Activated CD4-positive, alpha-beta memory T cell treated with anti-CD3 and anti-CD28 coated beads, Interleukin-2, amount 10 ng/mL, durations not matched to agents 7 days and 5 days (primary cell): ENCODE data around the gene TMEM81. TPM values are rescaled to one million over a fixed set of nuclear protein-coding genes. Genes with fewer than 3 reads are reported as not detected.
A peak's percentile ranks its signal among the peaks of the same experiment; 100 is the strongest.

Experiments used
- CTCF ChIA-PET: fragments of 350-600 bp; sonication (Branson Sonifier 250); formaldehyde crosslinking; loops from one replicate; lab custom pipeline; 2021; ENCODE audit warnings: antibody characterized with exemption, inconsistent platforms; lab: Charles Lee
- POLR2A ChIA-PET: fragments of 350-600 bp; sonication (Branson Sonifier 250); formaldehyde crosslinking; loops from one replicate; lab custom pipeline; 2021; ENCODE audit warnings: antibody characterized with exemption; lab: Charles Lee
- DNase-seq: peaks from one replicate; pipeline ENCODE4 v3.0.0-alpha.2; 2020
- H3K27ac Mint-ChIP-seq: one replicate; pipeline ENCODE4 v1.8.0; 2021; ENCODE audit warnings: mild to moderate bottlenecking, mixed read lengths
- H3K27me3 Mint-ChIP-seq: one replicate; pipeline ENCODE4 v1.8.0; 2021; ENCODE audit warnings: mixed read lengths
- H3K36me3 Mint-ChIP-seq: one replicate; pipeline ENCODE4 v1.8.0; 2021; ENCODE audit warnings: low read depth, mixed read lengths
- H3K4me1 Mint-ChIP-seq: one replicate; pipeline ENCODE4 v1.8.0; 2021; ENCODE audit warnings: mixed read lengths
- H3K4me3 Mint-ChIP-seq: one replicate; pipeline ENCODE4 v1.8.0; 2021; ENCODE audit warnings: mild to moderate bottlenecking, mixed read lengths
- H3K9me3 Mint-ChIP-seq: one replicate; pipeline ENCODE4 v1.8.0; 2021; ENCODE audit warnings: mixed read lengths
- total RNA-seq, 2 experiments: library from RNA; stranded (reverse); gene quantifications; one replicate each; pipeline ENCODE4 v1.2.3, GENCODE V29; 2021

Gene TMEM81
- total RNA-seq, 2 experiments from 2014 or later, result 2.6 to 2.7 TPM

DNA sequence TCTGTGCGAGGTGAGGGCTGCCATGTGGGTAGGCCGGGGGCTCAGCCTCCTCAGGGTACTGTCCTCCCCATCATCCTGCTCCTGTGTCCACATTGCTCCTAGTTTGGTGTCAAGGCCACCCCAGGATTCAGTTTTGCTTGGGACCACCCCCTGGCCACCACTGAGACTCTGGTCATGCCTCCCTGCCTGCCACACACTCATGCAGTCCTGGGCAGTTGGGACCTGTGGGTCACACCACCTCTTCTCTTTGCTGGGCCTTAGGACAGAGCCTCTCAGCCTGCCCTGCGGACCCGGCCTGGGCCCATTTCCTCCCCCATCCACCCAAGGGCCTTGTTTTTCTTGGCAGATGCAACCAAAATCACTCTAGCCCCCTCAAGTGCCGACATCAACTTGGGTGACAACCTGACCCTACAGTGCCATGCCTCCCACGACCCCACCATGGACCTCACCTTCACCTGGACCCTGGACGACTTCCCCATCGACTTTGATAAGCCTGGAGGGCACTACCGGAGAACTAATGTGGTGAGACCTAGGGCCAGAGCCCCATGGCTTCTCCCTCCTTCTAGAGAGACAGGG lies 19.4 kb downstream of the TMEM81 start:
- ChIA-PET POLR2A (no interaction called here), CTCF (no interaction called here)
- Mint-ChIP-seq H3K36me3 (no peaks in the 10 kb centered on the region), H3K27me3 (no peaks in the 10 kb centered on the region), H3K4me3 (no peak overlapping the region), H3K4me1 (no peaks in the 10 kb centered on the region), H3K9me3 (no peaks in the 10 kb centered on the region), H3K27ac (no peak overlapping the region)
- DNase-seq, result no peak

GRCh38 chr1:205064301-205064700 lies 20.0 kb downstream of the TMEM81 start:
- POLR2A ChIA-PET, result no interaction called here
- no peaks in the 10 kb centered on the region for H3K4me1 Mint-ChIP-seq
- CTCF ChIA-PET, result interaction anchor here (1.4 to 4.4 kb wide), 3 partner anchors 8 to 190 kb away, joined by 3 to 70 read pairs (median 34); no protein-coding TSS in a partner anchor
- no peaks in the 10 kb centered on the region for H3K27me3 Mint-ChIP-seq
- no peak overlapping the region for H3K4me3 Mint-ChIP-seq
- no peaks in the 10 kb centered on the region for H3K36me3 Mint-ChIP-seq
- DNase-seq, result no peak
- H3K27ac Mint-ChIP-seq, result no peak overlapping the region
- no peaks in the 10 kb centered on the region for H3K9me3 Mint-ChIP-seq

DNA sequence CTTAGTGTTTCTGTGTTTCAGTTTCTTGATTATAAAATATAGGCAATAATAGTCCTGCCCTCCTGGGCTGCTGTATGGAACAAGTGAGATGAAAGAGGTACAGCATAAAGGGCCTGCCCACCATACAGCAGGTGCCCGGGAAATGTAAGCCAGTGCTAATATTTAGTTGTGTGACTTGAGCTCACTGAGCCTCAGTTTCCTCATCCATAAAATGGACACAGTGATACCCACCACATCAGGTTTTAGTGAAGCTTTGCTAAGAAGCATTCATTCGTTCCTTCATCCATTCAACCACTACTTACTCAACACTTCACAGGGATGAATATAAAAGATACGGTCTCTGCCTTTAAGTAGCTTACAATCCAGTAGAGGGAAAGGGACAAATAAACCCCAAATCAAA lies 21.4 kb downstream of the TMEM81 start:
- ChIA-PET CTCF (interaction anchor here (0.7 to 4.4 kb wide), 12 partner anchors 10 to 263 kb away, joined by 3 to 70 read pairs (median 14); partner anchors contain the start of gene TMEM81), POLR2A (interaction anchor here (1.6 kb wide), 1 partner anchor 12 kb away, joined by 5 read pairs; no protein-coding TSS in a partner anchor)
- Mint-ChIP-seq H3K4me1 (no peaks in the 10 kb centered on the region), H3K9me3 (no peaks in the 10 kb centered on the region), H3K4me3 (no peak overlapping the region), H3K36me3 (no peaks in the 10 kb centered on the region), H3K27ac (no peak overlapping the region), H3K27me3 (no peaks in the 10 kb centered on the region)
- DNase-seq, result no peak

DNA sequence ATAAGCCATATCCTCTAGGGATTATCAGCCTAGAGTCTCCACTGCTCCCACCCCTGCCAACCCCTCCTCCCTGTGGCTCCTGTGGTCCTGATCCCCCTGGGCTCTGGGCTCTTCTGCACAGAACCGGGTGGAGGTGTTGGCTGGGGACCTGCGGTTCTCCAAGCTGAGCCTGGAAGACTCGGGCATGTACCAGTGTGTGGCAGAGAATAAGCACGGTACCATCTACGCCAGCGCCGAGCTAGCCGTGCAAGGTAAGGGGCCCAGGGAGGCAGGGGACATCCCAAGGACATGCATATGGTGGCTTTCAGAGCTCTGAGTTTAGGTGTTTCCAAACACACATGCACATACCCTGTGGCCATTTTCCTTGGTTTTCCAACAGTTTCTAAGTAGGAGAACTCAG lies 21.9 kb downstream of the TMEM81 start:
- ChIA-PET POLR2A (interaction anchor here (1.6 kb wide), 1 partner anchor 13 kb away, joined by 5 read pairs; no protein-coding TSS in a partner anchor), CTCF (interaction anchor here (0.5 to 4.4 kb wide), 31 partner anchors 9 to 379 kb away, joined by 3 to 70 read pairs (median 7); partner anchors contain the start of gene TMEM81)
- H3K27ac Mint-ChIP-seq, result no peak overlapping the region
- no peak for DNase-seq
- H3K4me3 Mint-ChIP-seq, result no peak overlapping the region
- H3K27me3 Mint-ChIP-seq, result no peaks in the 10 kb centered on the region
- H3K9me3 Mint-ChIP-seq, result no peaks in the 10 kb centered on the region
- H3K4me1 Mint-ChIP-seq, result no peaks in the 10 kb centered on the region
- no peaks in the 10 kb centered on the region for H3K36me3 Mint-ChIP-seq

DNA sequence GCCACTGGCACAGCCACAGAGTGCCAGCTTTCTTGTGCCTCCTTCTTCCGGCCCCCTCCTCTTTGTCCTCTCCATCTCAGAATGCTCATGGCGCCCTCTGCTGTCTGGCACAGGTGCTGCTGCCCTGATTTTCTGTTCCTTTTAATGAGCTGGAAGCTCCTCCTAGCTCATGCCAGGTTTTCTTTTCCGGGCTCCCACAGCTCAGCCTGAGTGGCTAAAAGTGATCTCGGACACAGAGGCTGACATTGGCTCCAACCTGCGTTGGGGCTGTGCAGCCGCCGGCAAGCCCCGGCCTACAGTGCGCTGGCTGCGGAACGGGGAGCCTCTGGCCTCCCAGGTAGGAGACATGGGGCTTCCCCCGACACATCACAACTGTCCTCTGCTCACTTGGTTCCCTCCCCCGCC lies 22.6 kb downstream of the TMEM81 start:
- Mint-ChIP-seq H3K36me3 (no peaks in the 10 kb centered on the region), H3K27ac (no peak overlapping the region), H3K27me3 (no peaks in the 10 kb centered on the region), H3K4me3 (no peak overlapping the region), H3K4me1 (no peaks in the 10 kb centered on the region), H3K9me3 (no peaks in the 10 kb centered on the region)
- CTCF ChIA-PET, result interaction anchor here (0.6 to 4.4 kb wide), 59 partner anchors 9 to 379 kb away, joined by 3 to 70 read pairs (median 5); partner anchors contain the start of genes TMCC2 and TMEM81
- POLR2A ChIA-PET, result interaction anchor here (1.6 kb wide), 1 partner anchor 14 kb away, joined by 5 read pairs; no protein-coding TSS in a partner anchor
- DNase-seq, result peak; percentile 76

DNA sequence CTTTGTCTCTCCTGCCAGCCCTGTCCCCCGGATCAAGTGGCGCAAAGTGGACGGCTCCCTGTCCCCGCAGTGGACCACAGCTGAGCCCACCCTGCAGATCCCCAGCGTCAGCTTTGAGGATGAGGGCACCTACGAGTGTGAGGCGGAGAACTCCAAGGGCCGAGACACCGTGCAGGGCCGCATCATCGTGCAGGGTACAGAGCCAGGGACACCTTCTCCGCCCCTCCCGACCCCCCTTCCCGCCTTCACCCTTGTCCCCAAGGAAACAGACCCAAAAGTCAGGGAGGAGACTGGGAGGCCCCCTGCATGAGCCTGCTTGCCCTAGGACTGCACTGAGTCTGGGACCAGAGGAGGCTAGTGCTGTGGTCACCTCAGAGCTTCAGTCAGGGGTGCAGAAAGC lies 23.0 kb downstream of the TMEM81 start:
- Mint-ChIP-seq H3K4me3 (no peak overlapping the region), H3K4me1 (no peaks in the 10 kb centered on the region), H3K36me3 (no peaks in the 10 kb centered on the region), H3K9me3 (no peaks in the 10 kb centered on the region), H3K27ac (no peak overlapping the region), H3K27me3 (no peaks in the 10 kb centered on the region)
- ChIA-PET POLR2A (interaction anchor here (1.6 kb wide), 1 partner anchor 14 kb away, joined by 5 read pairs; no protein-coding TSS in a partner anchor), CTCF (interaction anchor here (0.7 to 4.4 kb wide), 55 partner anchors 9 to 380 kb away, joined by 3 to 70 read pairs (median 5); partner anchors contain the start of genes TMCC2 and TMEM81)
- DNase-seq, result no peak

DNA sequence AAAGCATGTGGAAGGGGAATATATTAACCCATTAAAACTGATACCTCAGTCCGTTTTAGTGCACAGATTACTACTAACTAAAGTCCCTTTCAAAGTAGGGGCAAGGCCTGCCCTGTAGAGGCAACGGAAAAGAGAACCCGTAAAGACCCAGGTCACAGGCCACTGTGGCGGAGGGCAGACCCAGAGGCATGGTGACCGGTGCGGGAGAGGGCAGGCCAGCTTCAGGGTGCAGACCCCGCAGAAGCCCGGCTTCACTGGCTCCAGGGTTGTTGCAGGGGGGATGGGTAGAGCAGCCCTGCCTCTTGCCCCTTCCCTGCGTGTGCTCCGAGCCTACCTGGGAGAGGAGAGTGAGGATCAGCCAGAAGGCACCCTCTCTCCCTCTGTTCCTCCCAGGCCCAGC lies 23.5 kb downstream of the TMEM81 start:
- H3K9me3 Mint-ChIP-seq, result no peaks in the 10 kb centered on the region
- POLR2A ChIA-PET, result no interaction called here
- no peaks in the 10 kb centered on the region for H3K27me3 Mint-ChIP-seq
- no peak for DNase-seq
- no peak overlapping the region for H3K4me3 Mint-ChIP-seq
- CTCF ChIA-PET, result interaction anchor here (0.7 to 4.4 kb wide), 20 partner anchors 8 to 230 kb away, joined by 3 to 70 read pairs (median 12); partner anchors contain the start of gene TMCC2
- no peaks in the 10 kb centered on the region for H3K4me1 Mint-ChIP-seq
- H3K36me3 Mint-ChIP-seq, result no peaks in the 10 kb centered on the region
- H3K27ac Mint-ChIP-seq, result no peak overlapping the region

DNA sequence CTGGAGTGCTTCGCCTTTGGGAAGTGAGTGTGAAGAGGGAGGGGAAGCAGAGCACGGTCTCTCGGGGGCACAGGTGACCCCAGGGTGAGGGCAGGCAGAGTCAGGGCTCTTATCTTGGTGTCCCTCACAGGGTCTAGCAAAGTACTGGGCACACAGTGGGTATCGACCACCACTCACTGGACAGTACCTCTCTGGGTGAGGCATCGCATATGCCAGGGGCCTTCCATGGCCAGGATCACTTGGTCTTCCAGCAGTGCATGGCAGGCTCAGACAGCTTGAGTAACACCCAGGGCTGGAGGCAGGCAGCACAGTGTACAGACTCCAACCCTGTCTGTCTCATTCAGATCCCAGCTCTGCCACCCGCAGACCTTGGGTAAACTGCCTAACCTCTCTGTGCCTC lies 24.6 kb downstream of the TMEM81 start:
- CTCF ChIA-PET, result interaction anchor here (0.6 to 4.4 kb wide), 3 partner anchors 17 to 195 kb away, joined by 3 to 34 read pairs (median 3); no protein-coding TSS in a partner anchor
- Mint-ChIP-seq H3K27me3 (no peaks in the 10 kb centered on the region), H3K9me3 (no peaks in the 10 kb centered on the region), H3K4me1 (no peaks in the 10 kb centered on the region), H3K36me3 (no peaks in the 10 kb centered on the region), H3K27ac (no peak overlapping the region), H3K4me3 (no peak overlapping the region)
- POLR2A ChIA-PET, result no interaction called here
- DNase-seq, result no peak

DNA sequence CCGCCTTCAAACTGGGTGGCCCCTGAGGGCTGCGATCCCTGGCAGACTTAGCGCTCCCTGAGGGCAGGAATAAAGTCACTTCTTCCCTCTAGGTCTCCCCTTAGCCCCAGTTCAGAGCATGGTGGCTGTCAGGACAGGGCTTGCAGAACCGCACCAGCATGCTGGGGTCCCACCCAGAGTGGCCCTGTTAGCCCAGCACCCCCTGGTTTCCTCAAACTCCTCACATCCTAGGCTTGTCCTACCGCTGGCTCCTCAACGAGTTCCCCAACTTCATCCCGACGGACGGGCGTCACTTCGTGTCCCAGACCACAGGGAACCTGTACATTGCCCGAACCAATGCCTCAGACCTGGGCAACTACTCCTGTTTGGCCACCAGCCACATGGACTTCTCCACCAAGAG lies 25.4 kb downstream of the TMEM81 start:
- CTCF ChIA-PET, result no interaction called here
- H3K9me3 Mint-ChIP-seq, result no peaks in the 10 kb centered on the region
- H3K27ac Mint-ChIP-seq, result no peak overlapping the region
- H3K4me3 Mint-ChIP-seq, result no peak overlapping the region
- no peaks in the 10 kb centered on the region for H3K27me3 Mint-ChIP-seq
- DNase-seq, result no peak
- H3K4me1 Mint-ChIP-seq, result no peaks in the 10 kb centered on the region
- POLR2A ChIA-PET, result no interaction called here
- no peaks in the 10 kb centered on the region for H3K36me3 Mint-ChIP-seq

- Mint-ChIP-seq H3K27ac (no peak overlapping the region), H3K4me1 (no peaks in the 10 kb centered on the region), H3K9me3 (no peaks in the 10 kb centered on the region), H3K27me3 (no peaks in the 10 kb centered on the region), H3K4me3 (no peak overlapping the region), H3K36me3 (no peaks in the 10 kb centered on the region)
- POLR2A ChIA-PET, result no interaction called here
- CTCF ChIA-PET, result no interaction called here
- no peak for DNase-seq
Observed at GRCh38 chr1:205057808-205058575, 26.3 kb downstream of the TMEM81 start.

DNA sequence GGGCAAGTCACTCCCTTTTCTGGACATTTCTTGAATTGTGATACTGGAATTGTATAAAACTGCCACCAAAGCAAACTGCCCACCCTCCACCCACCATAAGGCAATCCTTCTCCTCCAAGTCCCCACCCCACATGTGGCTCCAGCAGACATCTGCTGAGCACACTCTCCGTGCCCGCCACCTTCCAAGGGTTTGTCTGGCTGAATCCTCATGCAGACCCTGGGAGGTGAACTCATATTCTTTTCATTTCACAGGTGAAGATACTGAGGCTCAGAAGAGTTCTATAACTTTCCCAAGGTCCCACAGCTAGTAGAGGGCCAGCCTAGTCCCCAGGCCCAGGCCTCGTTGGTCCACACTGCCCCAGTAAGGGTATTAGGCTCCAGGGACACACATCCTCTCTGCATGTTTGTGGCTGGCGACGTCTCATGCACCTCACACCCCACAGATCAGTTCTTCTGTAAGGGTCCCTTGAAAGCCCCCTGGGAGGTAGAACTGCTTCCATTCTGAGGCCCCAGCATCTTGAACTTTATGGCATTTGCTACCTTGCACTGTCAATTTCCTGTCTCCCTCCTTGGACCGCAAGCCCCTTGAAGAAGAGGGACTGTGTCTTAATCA lies 27.2 kb downstream of the TMEM81 start:
- Mint-ChIP-seq H3K36me3 (no peaks in the 10 kb centered on the region), H3K4me1 (no peaks in the 10 kb centered on the region), H3K27me3 (no peaks in the 10 kb centered on the region), H3K4me3 (no peak overlapping the region), H3K9me3 (no peaks in the 10 kb centered on the region), H3K27ac (no peak overlapping the region)
- DNase-seq, result no peak
- ChIA-PET CTCF (no interaction called here), POLR2A (no interaction called here)

GRCh38 chr1:205056188-205056611 lies 28.1 kb downstream of the TMEM81 start:
- Mint-ChIP-seq H3K27me3 (no peaks in the 10 kb centered on the region), H3K4me3 (no peak overlapping the region), H3K27ac (no peak overlapping the region), H3K36me3 (no peaks in the 10 kb centered on the region), H3K4me1 (no peaks in the 10 kb centered on the region), H3K9me3 (no peaks in the 10 kb centered on the region)
- ChIA-PET POLR2A (no interaction called here), CTCF (no interaction called here)
- DNase-seq, result no peak

- CTCF ChIA-PET, result no interaction called here
- Mint-ChIP-seq H3K4me1 (no peaks in the 10 kb centered on the region), H3K27me3 (no peaks in the 10 kb centered on the region), H3K27ac (no peak overlapping the region), H3K9me3 (no peaks in the 10 kb centered on the region), H3K4me3 (no peak overlapping the region), H3K36me3 (no peaks in the 10 kb centered on the region)
- DNase-seq, result no peak
- POLR2A ChIA-PET, result no interaction called here
Observed at GRCh38 chr1:205054013-205054412, 30.2 kb downstream of the TMEM81 start.
